Measurements from ENCODE around the gene KLF4. TPM values are rescaled to one million over a fixed set of nuclear protein-coding genes. Genes with fewer than 3 reads are reported as not detected.

Gene KLF4
- total and polyA plus RNA-seq, 3 donors from 2014 or later = 61.1 to 84.8 (median 64.9) TPM

- Histone ChIP-seq H3K27ac (peak overlapping the region; percentile 7 to 19), H3K36me3 (ENCODE audit: low read depth, missing control alignments) (no peaks in the 10 kb centered on the region), H3K27me3 (no peaks in the 10 kb centered on the region), H3K4me3 (peak overlapping the region; percentile 58 to 72), H3K9me3 (no peaks in the 10 kb centered on the region), H3K4me1 (peaks cover 7% of the 10 kb centered on the region)
- peak; percentile 71 for DNase-seq
- 4 to 6% methylated on average over 35 to 58 of the region's 75 CpGs for WGBS, 2 donors
- TF ChIP-seq CTCF (IDR thresholded peaks at IDR 0.05) = peak; percentile 62 to 90 (median 80)
- TF ChIP-seq POLR2A (IDR thresholded peaks at IDR 0.05) = no peak
- intact Hi-C loops (cut with DNase I; ENCODE audit: low total_unique reads) = loop anchor here (10.0 kb wide), 1 partner anchor 1099 kb away; no protein-coding TSS in a partner anchor
Observed at GRCh38 chr9:107465467-107466451, 23.8 kb downstream of the KLF4 start.

DNA sequence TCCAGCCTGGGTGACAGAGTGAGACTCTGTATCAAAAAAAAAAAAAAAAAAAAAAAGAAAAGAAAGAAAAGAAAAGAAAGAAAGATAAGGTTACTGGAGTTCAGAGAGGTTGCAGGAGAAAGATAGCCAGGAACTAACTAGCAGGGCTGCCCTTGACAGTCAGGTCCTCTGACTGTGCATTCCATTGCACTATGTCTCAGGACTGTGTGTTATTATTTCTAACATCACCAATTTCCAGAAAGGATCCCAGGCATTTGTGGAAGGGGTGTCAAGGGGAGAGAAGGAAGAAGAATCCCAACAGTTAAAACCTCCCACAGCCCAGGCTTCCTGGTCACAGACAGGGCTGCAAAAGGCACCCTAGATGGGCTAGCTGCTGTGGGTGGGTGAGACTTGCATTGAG lies 25.1 kb downstream of the KLF4 start:
- Histone ChIP-seq H3K4me3 (no peak overlapping the region), H3K4me1 (peaks cover 7% of the 10 kb centered on the region), H3K27ac (no peak overlapping the region), H3K36me3 (ENCODE audit: low read depth, missing control alignments) (no peaks in the 10 kb centered on the region), H3K27me3 (no peaks in the 10 kb centered on the region), H3K9me3 (no peaks in the 10 kb centered on the region)
- DNase-seq = no peak
- no peak for TF ChIP-seq POLR2A (IDR thresholded peaks at IDR 0.05)
- TF ChIP-seq CTCF (IDR thresholded peaks at IDR 0.05) = no peak
- intact Hi-C loops (cut with DNase I; ENCODE audit: low total_unique reads) = loop anchor here (10.0 kb wide), 1 partner anchor 1100 kb away; no protein-coding TSS in a partner anchor

- Histone ChIP-seq H3K9me3 (no peaks in the 10 kb centered on the region), H3K36me3 (ENCODE audit: low read depth, missing control alignments) (no peaks in the 10 kb centered on the region), H3K27ac (no peak overlapping the region), H3K4me1 (peaks cover 7% of the 10 kb centered on the region), H3K4me3 (no peak overlapping the region), H3K27me3 (no peaks in the 10 kb centered on the region)
- DNase-seq = no peak
- 81 to 83% methylated on average over 4 of the region's 4 CpGs for WGBS, 2 donors
- intact Hi-C loops (cut with DNase I; ENCODE audit: low total_unique reads) = loop anchor here (10.0 kb wide), 1 partner anchor 1102 kb away; no protein-coding TSS in a partner anchor
- TF ChIP-seq POLR2A (IDR thresholded peaks at IDR 0.05) = no peak
- no peak for TF ChIP-seq CTCF (IDR thresholded peaks at IDR 0.05)
Observed at GRCh38 chr9:107462691-107463090, 26.9 kb downstream of the KLF4 start.

- DNase-seq = no peak
- WGBS, 2 donors = 80 to 87% methylated on average over 6 of the region's 6 CpGs
- Histone ChIP-seq H3K4me1 (peaks cover 7% of the 10 kb centered on the region), H3K36me3 (ENCODE audit: low read depth, missing control alignments) (no peaks in the 10 kb centered on the region), H3K27ac (no peak overlapping the region), H3K9me3 (no peaks in the 10 kb centered on the region), H3K4me3 (no peak overlapping the region), H3K27me3 (no peaks in the 10 kb centered on the region)
- no peak for TF ChIP-seq POLR2A (IDR thresholded peaks at IDR 0.05)
- no peak for TF ChIP-seq CTCF (IDR thresholded peaks at IDR 0.05)
- intact Hi-C loops (cut with DNase I; ENCODE audit: low total_unique reads) = loop anchor here (10.0 kb wide), 1 partner anchor 1104 kb away; no protein-coding TSS in a partner anchor
Observed at GRCh38 chr9:107460153-107461023, 29.2 kb downstream of the KLF4 start.

Data from testis (tissue), 3 donors.